KG1 (cell line): ENCODE measurements around the gene ISM1.

Source experiments
- DNase-seq: peaks from one replicate; lab custom pipeline; 2025; lab: John Stamatoyannopoulos, UW

Gene ISM1

DNA sequence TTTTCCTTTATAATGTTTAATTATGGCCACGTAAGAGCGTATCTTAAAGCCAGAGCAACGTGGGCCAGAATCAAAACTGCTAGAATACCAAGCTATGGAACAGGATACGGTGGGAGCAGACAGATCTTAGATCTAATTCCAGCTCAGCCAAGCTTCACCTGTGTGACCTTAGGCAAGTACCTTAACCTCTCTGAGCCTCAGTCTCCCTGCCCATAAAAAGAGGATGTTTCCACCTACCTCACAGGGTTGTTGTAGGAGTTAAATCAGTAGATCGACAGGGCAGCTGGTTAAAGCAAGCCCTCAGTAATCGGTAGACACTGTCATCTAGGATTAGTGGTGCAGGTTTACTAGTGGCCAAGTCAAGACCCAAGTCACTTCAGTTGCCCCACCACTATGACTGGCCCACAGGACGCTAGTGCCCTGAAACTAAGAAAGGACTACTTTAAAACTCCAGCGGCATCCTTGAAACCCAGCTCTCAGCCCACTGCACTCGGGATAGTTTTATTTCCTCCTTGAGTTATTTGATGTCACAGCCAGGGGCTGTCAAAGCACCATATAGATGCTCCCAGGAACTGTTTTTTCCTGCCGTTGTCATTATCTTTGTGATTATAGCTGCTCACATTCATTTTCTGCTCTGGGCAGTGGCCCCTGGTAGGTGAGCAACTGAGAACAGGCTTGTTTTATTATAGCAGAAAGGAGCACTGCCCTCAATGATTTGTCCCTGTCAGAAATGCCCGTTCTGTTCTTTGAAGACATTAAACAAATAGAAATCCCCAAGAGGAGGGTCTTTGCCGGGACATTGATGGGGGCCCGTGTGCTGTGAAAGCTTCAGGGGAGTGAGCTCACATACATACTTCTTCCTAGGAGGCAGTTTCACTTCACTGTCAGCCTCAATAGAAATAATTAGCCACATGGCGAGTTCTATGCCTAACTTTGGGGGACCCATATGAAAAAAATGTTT lies 63.1 kb downstream of the ISM1 start:
- DNase-seq: no peak

DNA sequence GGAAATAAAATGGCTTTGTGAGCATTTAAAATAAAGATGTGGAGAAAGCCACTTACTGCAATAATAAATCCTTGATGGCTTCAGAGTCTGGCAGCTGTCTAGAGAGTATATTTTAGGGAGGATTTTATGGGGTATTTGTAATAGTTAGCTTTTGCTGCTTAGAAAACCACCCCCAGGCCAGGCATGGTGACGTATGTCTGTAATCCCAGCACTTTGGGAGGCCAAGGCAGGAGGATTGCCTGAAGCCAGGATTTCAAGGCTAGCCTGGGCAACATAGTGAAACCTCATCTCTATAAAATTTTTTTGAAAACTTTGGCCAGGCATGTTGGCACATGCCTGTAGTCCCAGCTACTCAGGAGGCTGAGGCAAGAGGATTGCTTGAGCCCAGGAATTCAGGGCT lies 63.8 kb downstream of the ISM1 start:
- no peak for DNase-seq

DNA sequence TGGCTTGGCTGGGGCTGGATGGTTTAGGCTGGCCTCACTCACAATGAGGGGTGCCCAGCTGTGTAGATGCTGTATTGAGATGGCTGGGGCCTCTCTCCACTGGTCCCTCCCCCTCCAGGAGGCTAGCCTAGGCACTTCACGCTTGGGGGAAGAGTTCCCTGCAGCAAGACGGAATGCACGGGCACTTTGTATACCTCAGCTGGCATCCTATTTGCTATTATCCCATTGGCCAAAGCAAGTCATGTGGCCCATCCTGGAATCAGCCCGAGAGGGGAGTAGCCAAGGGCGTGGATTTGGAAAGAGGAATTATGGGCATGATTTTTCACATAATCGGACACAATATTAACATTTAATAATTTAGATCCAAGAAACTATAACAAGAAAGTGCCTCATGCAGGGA lies 64.3 kb downstream of the ISM1 start:
- no peak for DNase-seq

DNA sequence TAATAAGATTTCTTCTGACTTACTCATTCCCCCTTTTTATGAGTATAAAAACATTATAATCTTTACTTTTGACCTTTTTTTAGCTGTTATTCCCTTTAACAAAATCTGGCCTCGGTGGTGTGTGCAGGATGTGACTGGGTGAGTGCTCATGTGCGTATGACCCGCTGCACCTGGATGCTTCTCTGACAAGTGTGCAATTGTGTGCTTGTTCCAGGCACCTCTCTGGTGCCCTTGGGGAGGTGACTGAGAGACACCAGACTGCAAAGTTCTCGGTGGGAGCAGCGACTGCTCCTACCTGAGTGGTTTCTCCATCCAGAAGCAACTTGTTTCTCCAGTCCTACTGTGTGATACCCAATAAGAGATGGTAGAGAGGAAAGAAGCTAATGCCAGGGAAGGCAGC lies 65.0 kb downstream of the ISM1 start:
- no peak for DNase-seq

DNA sequence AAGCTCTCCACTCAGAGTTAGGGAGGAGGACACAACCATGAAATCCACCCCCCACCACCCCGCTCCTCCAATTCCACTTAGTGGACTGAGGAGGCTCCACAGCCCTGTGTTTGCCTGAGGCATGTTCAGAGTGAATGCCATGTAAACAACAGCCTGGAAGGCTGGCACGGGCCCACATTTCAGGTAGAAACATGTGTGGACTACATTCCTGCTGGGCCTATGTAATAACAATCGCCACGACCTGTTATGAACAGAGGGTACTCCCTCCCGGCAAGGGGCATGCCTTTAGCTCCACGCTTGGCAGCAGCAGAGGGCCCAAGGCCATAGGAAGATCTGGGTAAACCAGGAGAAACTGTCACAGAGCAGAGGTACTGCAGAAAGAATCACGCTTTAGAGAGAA lies 65.5 kb downstream of the ISM1 start:
- DNase-seq: no peak

DNA sequence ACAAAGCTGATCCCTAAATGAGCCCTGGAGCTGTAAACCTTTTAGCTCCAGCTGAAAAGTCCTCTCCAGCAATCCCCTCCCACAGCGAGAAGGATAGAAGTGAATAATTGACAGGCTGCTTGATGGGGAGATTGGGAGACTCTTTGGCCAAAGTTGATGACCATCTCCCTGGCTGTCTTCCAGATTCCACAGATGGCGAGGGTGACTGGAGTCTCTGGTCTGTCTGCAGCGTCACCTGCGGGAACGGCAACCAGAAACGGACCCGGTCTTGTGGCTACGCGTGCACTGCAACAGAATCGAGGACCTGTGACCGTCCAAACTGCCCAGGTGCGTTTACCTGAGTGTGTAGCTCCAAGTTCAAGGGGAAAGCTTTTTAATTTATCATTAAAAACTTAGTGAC lies 67.3 kb downstream of the ISM1 start:
- DNase-seq: no peak

DNA sequence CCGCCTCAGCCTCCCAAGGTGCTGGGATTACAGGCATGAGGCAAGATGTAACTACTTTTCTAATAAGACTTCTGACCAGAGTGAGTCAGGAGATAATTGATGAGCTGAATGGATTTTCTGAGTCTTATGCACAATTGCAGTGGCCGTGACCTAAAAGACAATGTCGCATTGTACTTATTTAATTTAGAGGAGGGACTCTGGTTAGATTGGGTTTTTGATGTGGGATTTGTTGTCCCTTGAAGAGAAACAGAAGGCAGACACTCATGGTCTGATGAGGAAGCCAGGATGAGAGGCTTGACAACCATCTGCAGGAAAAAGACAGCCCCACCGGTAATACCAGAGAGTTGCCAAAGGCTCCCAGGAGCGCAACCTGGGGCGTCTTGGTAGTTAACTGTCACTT lies 68.0 kb downstream of the ISM1 start:
- DNase-seq: no peak

DNA sequence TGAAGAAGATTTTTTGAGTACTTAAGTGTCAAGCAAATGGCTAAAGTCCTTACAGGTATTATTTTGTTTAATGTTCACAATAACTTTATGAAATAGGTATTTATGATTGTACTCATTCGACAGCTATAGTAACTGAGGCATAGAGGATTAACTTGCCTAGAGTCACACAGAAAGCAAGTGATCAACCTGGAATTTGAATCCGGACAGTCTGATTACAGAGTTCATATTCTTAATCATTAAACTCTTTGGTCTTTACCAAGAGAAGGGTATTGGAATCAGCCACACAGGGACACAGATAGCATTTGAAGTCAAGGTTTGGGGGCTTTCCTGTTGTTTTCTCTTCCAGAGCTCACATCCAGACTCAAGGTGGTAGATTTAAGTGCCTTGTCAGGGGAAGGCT lies 69.7 kb downstream of the ISM1 start:
- DNase-seq: no peak

DNA sequence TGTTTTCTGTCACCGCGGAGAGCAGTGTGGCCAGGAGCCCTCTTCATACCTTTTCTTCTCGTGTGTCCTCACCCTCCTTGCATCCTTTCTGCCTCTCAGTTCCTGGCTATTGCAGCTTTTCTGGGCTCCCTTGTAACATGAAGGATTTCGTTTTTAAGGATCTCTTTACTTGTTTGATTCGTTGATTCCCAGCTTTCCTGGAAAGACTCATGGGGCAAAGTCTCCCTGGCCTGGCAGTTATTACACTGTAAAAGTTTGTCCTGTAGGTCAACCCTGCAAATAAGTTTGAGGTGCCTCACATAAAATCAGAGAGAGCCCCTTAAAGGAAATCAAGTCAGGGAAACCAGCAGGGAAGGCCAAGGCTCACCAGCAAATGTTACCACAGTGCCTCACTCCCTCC lies 70.1 kb downstream of the ISM1 start:
- DNase-seq: no peak

DNA sequence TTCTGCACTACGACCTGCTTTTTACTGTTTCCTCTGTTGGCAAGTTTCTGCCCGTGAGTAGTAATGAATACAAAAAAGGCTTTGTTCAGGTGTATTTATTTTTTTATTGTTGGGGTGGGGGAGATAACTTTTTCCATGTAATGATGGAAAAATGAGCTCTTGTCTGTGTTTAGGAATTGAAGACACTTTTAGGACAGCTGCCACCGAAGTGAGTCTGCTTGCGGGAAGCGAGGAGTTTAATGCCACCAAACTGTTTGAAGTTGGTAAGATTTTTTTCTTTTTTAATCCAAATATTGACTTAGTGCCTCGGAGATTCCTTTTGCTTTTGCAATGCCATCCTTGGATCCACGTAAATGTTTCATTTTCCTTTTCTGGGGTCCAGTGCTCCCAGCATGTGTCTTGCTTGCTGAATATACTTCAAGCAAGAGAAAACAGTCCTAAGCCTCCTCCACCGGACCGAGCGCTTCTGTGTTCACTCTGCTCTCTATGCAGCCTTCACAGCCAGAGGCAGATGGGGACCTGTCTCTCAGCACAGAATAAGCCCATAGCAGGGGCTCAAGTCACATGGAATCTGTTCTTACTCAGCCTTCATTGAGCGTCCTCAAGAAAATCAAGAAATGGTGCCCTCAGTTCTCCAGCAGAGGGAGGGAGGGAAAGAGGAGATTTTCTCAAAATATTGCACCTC lies 71.3 kb downstream of the ISM1 start:
- DNase-seq: no peak

DNA sequence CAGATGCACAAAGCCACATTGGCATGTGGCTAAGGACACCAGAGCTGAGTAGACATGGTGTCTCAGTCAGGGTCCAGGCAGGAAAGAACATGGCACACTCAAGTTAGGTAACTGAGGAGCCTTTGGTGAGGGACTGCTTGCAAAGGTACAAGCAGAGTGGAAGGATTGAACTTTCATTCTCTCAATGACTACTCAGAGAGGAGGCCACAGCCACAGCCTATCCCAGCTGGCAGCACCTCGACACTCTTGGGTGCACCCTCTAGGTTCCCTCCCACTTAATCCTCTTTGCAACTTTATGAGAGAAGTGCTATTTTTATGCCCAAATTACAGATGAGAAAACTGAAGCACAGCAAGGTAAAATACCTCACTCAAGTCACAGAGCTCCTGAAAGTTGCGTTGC lies 73.4 kb downstream of the ISM1 start:
- DNase-seq: no peak

DNA sequence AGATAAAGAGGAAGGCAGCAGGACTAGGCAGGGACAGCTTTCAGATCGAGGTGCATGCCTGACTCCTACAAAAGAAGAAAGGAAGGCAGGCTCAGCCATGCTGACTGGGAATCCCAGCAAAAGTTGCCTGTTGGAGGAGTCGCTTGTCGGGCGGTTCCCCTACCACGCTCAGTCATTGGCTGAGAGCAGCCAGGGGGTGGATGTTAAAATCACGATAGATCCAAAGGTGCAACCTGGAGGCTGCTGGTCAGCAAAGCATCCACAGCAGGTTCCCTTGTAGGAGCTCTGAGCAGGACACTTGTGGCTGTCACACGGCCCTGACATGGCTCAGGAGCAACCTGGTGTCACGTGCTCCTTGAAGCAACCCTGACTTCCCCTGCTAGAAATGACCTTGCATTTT lies 74.6 kb downstream of the ISM1 start:
- DNase-seq: no peak

DNA sequence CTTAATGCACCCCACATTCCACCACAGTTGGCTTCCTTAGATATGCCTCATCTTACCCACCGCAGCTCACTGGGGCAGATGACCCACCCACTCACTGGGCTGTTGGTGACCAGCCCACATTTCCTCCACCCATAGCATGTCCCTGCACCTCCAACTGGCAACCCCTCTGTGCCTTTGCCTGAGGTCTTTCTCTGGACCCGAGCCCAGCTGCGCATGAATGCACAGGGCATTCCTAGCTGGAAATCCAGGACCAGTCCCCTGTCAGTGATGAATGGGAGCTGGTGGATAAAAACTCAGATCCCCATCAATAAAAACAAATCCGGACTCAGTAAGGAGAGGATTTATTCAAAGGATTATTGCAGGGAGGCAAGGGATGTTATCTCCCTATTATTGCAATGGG lies 75.0 kb downstream of the ISM1 start:
- no peak for DNase-seq

DNA sequence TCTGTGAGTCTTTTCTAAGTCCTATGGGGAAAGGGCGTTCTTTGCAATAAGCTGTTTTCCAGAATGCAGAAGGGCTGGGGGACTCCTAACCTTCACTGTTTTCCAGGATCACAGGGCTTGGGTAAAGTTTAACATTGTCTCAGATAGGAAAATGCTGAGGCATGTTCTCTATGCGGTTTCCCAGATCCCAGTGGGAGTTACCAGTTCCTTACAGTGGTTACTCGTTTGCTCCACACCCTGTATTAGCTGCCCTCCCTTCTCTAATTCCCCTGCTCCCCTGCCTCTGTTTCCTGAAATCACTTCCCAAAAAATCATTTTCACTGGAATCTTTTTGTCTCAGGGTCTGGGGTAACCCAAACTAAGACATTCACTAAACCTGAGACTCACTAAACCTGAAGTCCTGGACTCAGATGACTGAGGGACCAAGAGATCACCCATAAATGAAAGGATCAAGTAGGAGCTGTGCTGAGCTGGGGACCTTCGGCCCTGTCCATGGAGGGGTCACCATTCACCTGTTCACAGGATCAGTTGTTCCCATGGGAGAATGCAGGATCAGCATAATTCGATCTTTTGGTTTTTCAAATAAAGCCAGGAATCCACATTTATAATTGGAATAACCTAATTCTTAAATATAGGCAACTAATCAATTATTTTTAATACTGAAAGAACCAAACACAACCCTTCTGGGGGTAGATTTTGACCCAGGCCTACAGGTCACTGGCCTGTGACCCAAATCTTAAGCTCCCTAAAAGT lies 76.2 kb downstream of the ISM1 start:
- no peak for DNase-seq

DNA sequence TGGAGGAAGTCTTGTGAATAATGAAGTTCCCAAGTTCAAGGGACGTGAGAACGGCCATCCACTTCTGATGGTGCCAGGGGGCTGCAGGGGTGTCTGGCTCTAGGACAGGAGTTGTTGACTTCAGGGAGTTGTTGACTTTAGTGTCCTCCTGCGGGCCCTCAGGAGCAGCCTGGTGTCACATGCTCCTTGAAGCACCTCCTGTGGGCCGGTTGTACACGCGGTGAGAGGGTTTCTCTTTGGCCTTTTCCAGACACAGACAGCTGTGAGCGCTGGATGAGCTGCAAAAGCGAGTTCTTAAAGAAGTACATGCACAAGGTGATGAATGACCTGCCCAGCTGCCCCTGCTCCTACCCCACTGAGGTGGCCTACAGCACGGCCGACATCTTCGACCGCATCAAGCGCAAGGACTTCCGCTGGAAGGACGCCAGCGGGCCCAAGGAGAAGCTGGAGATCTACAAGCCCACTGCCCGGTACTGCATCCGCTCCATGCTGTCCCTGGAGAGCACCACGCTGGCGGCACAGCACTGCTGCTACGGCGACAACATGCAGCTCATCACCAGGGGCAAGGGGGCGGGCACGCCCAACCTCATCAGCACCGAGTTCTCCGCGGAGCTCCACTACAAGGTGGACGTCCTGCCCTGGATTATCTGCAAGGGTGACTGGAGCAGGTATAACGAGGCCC lies 77.8 kb downstream of the ISM1 start:
- DNase-seq: no peak

DNA sequence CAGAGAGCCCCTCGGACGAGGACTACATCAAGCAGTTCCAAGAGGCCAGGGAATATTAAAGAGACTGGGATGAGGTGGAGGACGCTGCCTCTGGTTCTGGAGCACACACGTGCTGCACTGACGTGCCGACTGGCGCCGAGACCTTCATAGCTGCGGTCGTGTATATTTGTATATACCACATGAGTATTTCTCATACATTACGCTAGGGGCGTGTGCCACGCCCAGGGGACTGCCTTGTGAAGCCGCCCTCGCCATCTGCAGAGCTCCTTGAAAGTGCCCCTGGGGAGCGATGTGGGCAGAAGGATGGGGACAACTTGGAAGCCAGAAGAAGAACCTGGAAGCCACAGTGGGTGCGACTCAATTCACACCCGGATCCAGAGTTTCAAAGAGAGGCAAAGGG lies 78.3 kb downstream of the ISM1 start:
- no peak for DNase-seq

DNA sequence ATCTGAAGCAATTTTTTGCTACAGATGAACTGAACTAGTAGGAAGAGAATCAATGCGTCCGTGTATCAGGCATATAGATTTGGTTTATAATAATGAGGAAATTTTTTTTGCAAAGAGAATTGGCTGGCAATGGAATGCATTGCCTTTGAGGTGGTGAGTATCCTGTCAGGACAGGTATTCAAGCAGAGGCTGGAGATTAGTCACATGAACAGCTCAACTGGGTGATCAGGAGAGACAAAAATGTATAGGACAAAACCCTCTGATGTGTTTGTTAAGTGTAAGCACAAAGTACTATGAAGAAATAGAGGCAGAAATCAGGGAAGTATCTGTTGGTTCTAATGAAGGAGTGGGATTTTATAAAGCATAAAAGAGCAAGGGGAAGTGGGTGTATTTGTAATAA lies 80.5 kb downstream of the ISM1 start:
- no peak for DNase-seq

DNA sequence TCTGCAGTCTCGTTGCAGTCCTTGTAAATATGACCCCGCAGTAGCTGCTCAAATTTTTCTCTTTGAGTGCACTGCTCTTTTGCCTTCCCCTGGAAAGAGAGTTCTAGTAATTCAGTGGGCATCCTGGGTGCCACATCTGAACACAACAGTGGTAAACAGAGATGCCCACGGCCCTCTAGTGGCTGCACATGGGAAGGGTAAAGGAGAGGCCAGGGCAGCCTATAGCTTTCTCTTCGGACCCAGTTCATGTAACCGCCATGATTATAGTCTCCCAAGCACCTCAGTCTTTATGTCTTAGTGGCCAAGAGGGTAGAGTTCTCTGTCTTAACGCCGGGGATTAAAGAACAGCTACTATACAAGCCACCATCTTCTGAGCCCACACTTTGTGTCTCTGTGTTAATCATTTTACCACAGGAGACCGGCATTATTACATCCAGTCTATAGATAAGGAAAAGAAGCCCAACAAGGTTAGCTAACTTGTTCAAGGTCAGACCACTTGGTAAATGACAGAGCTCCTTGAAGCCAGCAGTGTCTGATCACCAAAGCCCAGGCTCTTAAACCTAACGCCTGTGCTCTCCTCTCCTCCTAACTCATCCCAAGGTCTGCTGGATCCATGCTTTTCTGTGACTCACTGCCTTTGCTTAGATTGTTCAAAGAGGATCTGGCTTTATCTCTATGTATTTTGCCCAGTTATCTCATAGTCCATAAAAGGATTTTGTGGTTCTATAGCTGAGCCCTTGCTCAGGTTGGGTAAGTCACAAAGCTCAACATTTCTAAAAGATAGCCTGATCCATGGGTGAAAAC lies 81.8 kb downstream of the ISM1 start:
- no peak for DNase-seq

DNA sequence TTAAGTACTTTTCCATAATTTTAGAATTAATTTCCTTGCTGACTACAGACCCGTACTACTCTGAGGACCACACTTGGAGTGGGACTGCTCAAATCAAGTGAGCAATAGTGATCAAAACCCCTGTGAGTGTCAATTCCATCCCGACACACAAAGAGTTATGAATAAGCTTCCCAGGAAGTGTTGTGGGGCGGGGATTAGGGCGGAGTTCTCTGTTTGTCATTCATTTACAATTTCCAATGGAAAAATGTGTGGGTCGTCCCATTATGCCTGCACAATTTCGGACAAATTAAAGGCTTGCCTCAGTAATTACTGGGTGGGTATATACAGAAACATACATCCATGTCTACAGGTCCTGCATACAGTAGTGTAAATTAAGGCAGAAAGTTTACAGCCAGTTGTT lies 84.2 kb downstream of the ISM1 start:
- no peak for DNase-seq

DNA sequence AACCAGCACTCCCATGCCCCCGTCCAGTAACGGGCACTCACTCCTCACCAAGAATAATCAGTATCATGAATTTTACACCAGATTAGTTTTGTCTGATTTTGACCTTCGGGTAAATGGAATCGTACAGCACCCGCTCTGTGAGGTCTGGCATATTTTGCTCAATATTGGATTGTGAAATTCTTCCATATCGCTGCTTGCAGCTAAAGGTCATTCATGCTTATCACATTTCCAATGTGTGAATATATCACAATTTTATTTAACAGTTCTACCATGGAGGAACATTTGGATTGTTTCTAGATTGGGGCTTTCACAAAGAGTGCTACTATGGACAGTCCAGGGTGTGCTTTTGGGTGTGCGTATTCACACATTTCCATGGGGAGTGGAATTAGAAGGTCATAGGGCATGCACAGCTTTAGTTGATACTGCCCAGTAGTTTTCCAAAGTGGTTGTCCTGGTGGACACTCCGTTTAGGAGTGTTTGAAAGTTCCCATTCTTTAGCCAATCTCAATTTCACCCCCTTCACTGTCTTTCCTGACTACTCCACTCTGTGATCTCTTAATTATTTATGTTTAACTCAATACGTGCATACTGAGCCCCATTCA lies 86.6 kb downstream of the ISM1 start:
- DNase-seq: no peak

DNA sequence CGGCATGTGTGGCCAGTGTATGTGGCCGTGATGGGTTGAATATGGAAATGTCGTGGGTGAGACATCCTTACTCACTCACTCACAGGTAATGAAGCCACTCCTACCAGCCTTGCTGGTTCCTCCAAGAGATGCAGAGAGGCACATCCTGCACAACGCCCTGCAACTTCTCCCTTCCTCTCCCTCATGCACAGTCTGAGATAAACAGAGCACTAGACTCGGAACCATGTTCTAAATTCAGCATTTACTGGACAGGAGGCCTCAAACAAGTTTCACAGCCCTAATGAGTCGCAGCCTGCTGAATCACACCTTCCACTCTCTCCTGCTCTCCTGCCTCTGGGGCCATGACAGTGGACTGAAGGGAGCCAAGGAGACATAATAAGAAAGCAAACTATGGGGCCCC lies 91.2 kb downstream of the ISM1 start:
- no peak for DNase-seq
